ENCODE measurements around the gene FTSJ3. TPM values are rescaled to one million over a fixed set of nuclear protein-coding genes. Genes with fewer than 3 reads are reported as not detected.
"Not testable (repeated sequence)": the region's sequence is repeated elsewhere in the genome, so short reads cannot be mapped to it uniquely, and the experiment has no call there.

The FTSJ3 gene
- polyA plus RNA-seq, 3 donors from 2014 or later, result 13.3 to 37.9 (median 19.0) TPM

- no peak for DNase-seq
- peaks cover 18 to 72% (median 41%) of the 10 kb centered on the region in 3 donors for H3K36me3 Mint-ChIP-seq
- peaks cover 0 to under 1% (median 0%) of the 10 kb centered on the region in 3 donors for H3K27me3 Mint-ChIP-seq (ENCODE audit: low read depth in 3 of 3)
- no peak overlapping the region for H3K4me3 Mint-ChIP-seq
- H3K27ac Mint-ChIP-seq, result peak overlapping the region in 1 of 6 donors; percentile 40
- H3K9me3 Mint-ChIP-seq, result no peaks in the 10 kb centered on the region
- peaks cover 0 to 5% of the 10 kb centered on the region in 2 donors for H3K4me1 Mint-ChIP-seq
Observed at GRCh38 chr17:63816123-63816522, 11.3 kb downstream of the FTSJ3 start.

GRCh38 chr17:63809970-63810369 lies 17.5 kb downstream of the FTSJ3 start:
- Mint-ChIP-seq H3K9me3 (no peaks in the 10 kb centered on the region), H3K4me3 (no peak overlapping the region), H3K4me1 (no peaks in the 10 kb centered on the region), H3K27ac (no peak overlapping the region), H3K36me3 (peaks cover 31 to 67% (median 66%) of the 10 kb centered on the region in 3 donors), H3K27me3 (ENCODE audit: low read depth in 3 of 3) (no peaks in the 10 kb centered on the region)
- no peak for DNase-seq

GRCh38 chr17:63805591-63805990 lies 21.9 kb downstream of the FTSJ3 start:
- Mint-ChIP-seq H3K9me3 (no peaks in the 10 kb centered on the region), H3K27me3 (ENCODE audit: low read depth in 3 of 3) (peaks cover 0 to 3% (median 0%) of the 10 kb centered on the region in 3 donors), H3K4me3 (no peak overlapping the region), H3K27ac (peak overlapping the region in 1 of 6 donors; percentile 4), H3K36me3 (peaks cover 23 to 52% (median 46%) of the 10 kb centered on the region in 3 donors), H3K4me1 (no peaks in the 10 kb centered on the region)
- DNase-seq, result no peak

- Mint-ChIP-seq H3K27me3 (ENCODE audit: low read depth in 3 of 3) (peaks cover 0 to 3% (median 0%) of the 10 kb centered on the region in 3 donors), H3K4me3 (no peak overlapping the region), H3K36me3 (peaks cover 25 to 53% (median 44%) of the 10 kb centered on the region in 3 donors), H3K4me1 (no peaks in the 10 kb centered on the region), H3K27ac (no peak overlapping the region), H3K9me3 (no peaks in the 10 kb centered on the region)
- no peak for DNase-seq
Observed at GRCh38 chr17:63804328-63804727, 23.1 kb downstream of the FTSJ3 start.

- H3K27me3 Mint-ChIP-seq (ENCODE audit: low read depth in 3 of 3), result peaks cover 0 to 3% (median 0%) of the 10 kb centered on the region in 3 donors
- no peak overlapping the region for H3K4me3 Mint-ChIP-seq
- peak overlapping the region in 2 of 6 donors; percentile 16 to 85 for H3K27ac Mint-ChIP-seq
- no peak for DNase-seq
- H3K36me3 Mint-ChIP-seq, result peaks cover 24 to 48% (median 31%) of the 10 kb centered on the region in 3 donors
- no peaks in the 10 kb centered on the region for H3K4me1 Mint-ChIP-seq
- no peaks in the 10 kb centered on the region for H3K9me3 Mint-ChIP-seq
Observed at GRCh38 chr17:63800783-63801182, 26.7 kb downstream of the FTSJ3 start.

- Mint-ChIP-seq H3K4me1 (no peaks in the 10 kb centered on the region), H3K9me3 (no peaks in the 10 kb centered on the region), H3K27ac (no peak overlapping the region), H3K4me3 (no peak overlapping the region), H3K36me3 (peaks cover 25 to 58% (median 30%) of the 10 kb centered on the region in 3 donors), H3K27me3 (ENCODE audit: low read depth in 3 of 3) (peaks cover 0 to 2% (median 0%) of the 10 kb centered on the region in 3 donors)
- DNase-seq, result no peak
Observed at GRCh38 chr17:63798572-63799106, 28.8 kb downstream of the FTSJ3 start.

GRCh38 chr17:63796375-63796774 lies 31.1 kb downstream of the FTSJ3 start:
- H3K9me3 Mint-ChIP-seq; H3K4me1 Mint-ChIP-seq; H3K4me3 Mint-ChIP-seq; H3K27ac Mint-ChIP-seq; H3K27me3 Mint-ChIP-seq (ENCODE audit: low read depth in 3 of 3); DNase-seq: not testable (repeated sequence)
- peaks cover 26 to 64% (median 35%) of the 10 kb centered on the region in 3 donors for H3K36me3 Mint-ChIP-seq

GRCh38 chr17:63792055-63792729 lies 35.3 kb downstream of the FTSJ3 start:
- no peak for DNase-seq
- H3K27me3 Mint-ChIP-seq (ENCODE audit: low read depth in 3 of 3), result peaks cover 0 to 2% (median 0%) of the 10 kb centered on the region in 3 donors
- peaks cover 15 to 40% (median 22%) of the 10 kb centered on the region in 3 donors for H3K36me3 Mint-ChIP-seq
- no peak overlapping the region for H3K4me3 Mint-ChIP-seq
- peak overlapping the region in 2 of 6 donors; percentile 22 to 45 for H3K27ac Mint-ChIP-seq
- no peaks in the 10 kb centered on the region for H3K9me3 Mint-ChIP-seq
- H3K4me1 Mint-ChIP-seq, result no peaks in the 10 kb centered on the region

GRCh38 chr17:63790057-63790456 lies 37.4 kb downstream of the FTSJ3 start:
- H3K4me3 Mint-ChIP-seq, result no peak overlapping the region
- no peak overlapping the region for H3K27ac Mint-ChIP-seq
- DNase-seq, result no peak
- H3K9me3 Mint-ChIP-seq, result no peaks in the 10 kb centered on the region
- H3K4me1 Mint-ChIP-seq, result peaks cover 2 to 7% of the 10 kb centered on the region in 2 donors
- peaks cover 15 to 28% (median 21%) of the 10 kb centered on the region in 3 donors for H3K36me3 Mint-ChIP-seq
- H3K27me3 Mint-ChIP-seq (ENCODE audit: low read depth in 3 of 3), result peaks cover 0 to 2% (median 0%) of the 10 kb centered on the region in 3 donors

GRCh38 chr17:63786971-63787711 lies 40.3 kb downstream of the FTSJ3 start:
- H3K9me3 Mint-ChIP-seq, result no peaks in the 10 kb centered on the region
- H3K27ac Mint-ChIP-seq, result no peak overlapping the region
- DNase-seq, result no peak
- H3K36me3 Mint-ChIP-seq, result peaks cover 0 to 5% (median 4%) of the 10 kb centered on the region in 3 donors
- no peak overlapping the region for H3K4me3 Mint-ChIP-seq
- H3K4me1 Mint-ChIP-seq, result peaks cover 19 to 23% of the 10 kb centered on the region in 2 donors
- no peaks in the 10 kb centered on the region for H3K27me3 Mint-ChIP-seq (ENCODE audit: low read depth in 3 of 3)

- Mint-ChIP-seq H3K36me3 (peaks cover 0 to 4% (median 3%) of the 10 kb centered on the region in 3 donors), H3K9me3 (no peaks in the 10 kb centered on the region), H3K27me3 (ENCODE audit: low read depth in 3 of 3) (no peaks in the 10 kb centered on the region), H3K27ac (peak overlapping the region in 2 of 6 donors; percentile 8 to 22), H3K4me1 (peaks cover 21 to 27% of the 10 kb centered on the region in 2 donors), H3K4me3 (no peak overlapping the region)
- no peak for DNase-seq
Observed at GRCh38 chr17:63786117-63786516, 41.3 kb downstream of the FTSJ3 start.

GRCh38 chr17:63785556-63785955 lies 41.9 kb downstream of the FTSJ3 start:
- Mint-ChIP-seq H3K27me3 (ENCODE audit: low read depth in 3 of 3) (no peaks in the 10 kb centered on the region), H3K36me3 (peaks cover 0 to 4% (median 3%) of the 10 kb centered on the region in 3 donors), H3K9me3 (no peaks in the 10 kb centered on the region), H3K4me1 (peaks cover 23 to 32% of the 10 kb centered on the region in 2 donors), H3K4me3 (no peak overlapping the region), H3K27ac (peak overlapping the region in 4 of 6 donors; percentile 8 to 34 (median 24))
- DNase-seq, result no peak

- peak overlapping the region in 3 of 6 donors; percentile 11 to 57 (median 18) for H3K27ac Mint-ChIP-seq
- H3K36me3 Mint-ChIP-seq, result peaks cover 0 to 8% (median 4%) of the 10 kb centered on the region in 3 donors
- H3K9me3 Mint-ChIP-seq, result no peaks in the 10 kb centered on the region
- no peak for DNase-seq
- no peak overlapping the region for H3K4me3 Mint-ChIP-seq
- no peaks in the 10 kb centered on the region for H3K27me3 Mint-ChIP-seq (ENCODE audit: low read depth in 3 of 3)
- peaks cover 28 to 52% of the 10 kb centered on the region in 2 donors for H3K4me1 Mint-ChIP-seq
Observed at GRCh38 chr17:63783522-63783921, 43.9 kb downstream of the FTSJ3 start.

- Mint-ChIP-seq H3K4me3 (no peak overlapping the region), H3K9me3 (no peaks in the 10 kb centered on the region), H3K27me3 (ENCODE audit: low read depth in 3 of 3) (no peaks in the 10 kb centered on the region), H3K36me3 (peaks cover 0 to 5% (median 4%) of the 10 kb centered on the region in 3 donors), H3K4me1 (peaks cover 39 to 75% of the 10 kb centered on the region in 2 donors), H3K27ac (peak overlapping the region in 3 of 6 donors; percentile 2 to 60 (median 27))
- no peak for DNase-seq
Observed at GRCh38 chr17:63780928-63781327, 46.5 kb downstream of the FTSJ3 start.

All from immature natural killer cell (primary cell).